HepG2 (cell line): ENCODE results near the gene ZNF184. TPM values are rescaled to one million over a fixed set of nuclear protein-coding genes. Genes with fewer than 3 reads are reported as not detected.
A peak's percentile ranks its signal among the peaks of the same experiment; 100 is the strongest.

Experiments used
- ARID5B ChIP-seq: IDR thresholded peaks from 2 replicates; pipeline ENCODE4 v1.4.0; 2020; ENCODE audit warnings: mild to moderate bottlenecking, missing genetic modification reagents
- ATF7-NPFF ChIP-seq: sonication (generic); formaldehyde crosslinking; IDR thresholded peaks from 2 replicates; pipeline ENCODE4 v1.8.1; 2023; ENCODE audit warnings: mild to moderate bottlenecking, low read depth, missing genetic modification reagents, moderate library complexity
- E2F1 ChIP-seq: sonication (generic); formaldehyde crosslinking; IDR thresholded peaks from 2 replicates; pipeline ENCODE4 v1.5.0; 2020; ENCODE audit warnings: missing genetic modification reagents
- IRF1 ChIP-seq: sonication (generic); formaldehyde crosslinking; IDR thresholded peaks from 2 replicates; pipeline ENCODE4 v1.4.0; 2020; ENCODE audit warnings: low read depth, mild to moderate bottlenecking, missing genetic modification reagents
- LCORL ChIP-seq, 2 experiments: fragments of 450-650 bp in 1 of 2; sonication (generic) in 1 of 2; formaldehyde crosslinking in 1 of 2; IDR thresholded peaks; 2 replicates each; pipeline versions ENCODE4 v1.5.0 to v1.6.1; 2017 to 2020; ENCODE audit warnings: antibody characterized with exemption in 1 of 2, missing genetic modification reagents in 1 of 2
- PHF20 ChIP-seq: sonication (generic); formaldehyde crosslinking; IDR thresholded peaks from 2 replicates; pipeline ENCODE4 v1.5.0; 2020; ENCODE audit warnings: mild to moderate bottlenecking, missing genetic modification reagents
- PRDM15 ChIP-seq: sonication (generic); formaldehyde crosslinking; IDR thresholded peaks from 2 replicates; pipeline ENCODE4 v1.4.0; 2020; ENCODE audit warnings: missing genetic modification reagents
- SKI ChIP-seq: fragments of 450-650 bp; IDR thresholded peaks from one replicate; pipeline ENCODE4 v1.6.1; 2018; ENCODE audit warnings: mild to moderate bottlenecking; ENCODE audit not compliant: partially characterized antibody
- ZBTB26 ChIP-seq: IDR thresholded peaks from 2 replicates; pipeline ENCODE4 v1.6.1; 2016; ENCODE audit warnings: missing compliant biosample characterization, missing genetic modification reagents, borderline replicate concordance
- ZKSCAN1 ChIP-seq: fragments of 150-350 bp; IDR thresholded peaks from 2 replicates; pipeline ENCODE4 v1.6.1; 2014; ENCODE audit warnings: low read length
- ZNF10 ChIP-seq: sonication (generic); formaldehyde crosslinking; IDR thresholded peaks from 2 replicates; pipeline ENCODE4 v1.4.0; 2020; ENCODE audit warnings: mild to moderate bottlenecking, low read depth, missing genetic modification reagents, borderline replicate concordance
- ZNF124 ChIP-seq: sonication (generic); formaldehyde crosslinking; IDR thresholded peaks from 2 replicates; pipeline ENCODE4 v1.4.0; 2020; ENCODE audit warnings: missing genetic modification reagents
- ZNF382 ChIP-seq: sonication (generic); formaldehyde crosslinking; IDR thresholded peaks from 2 replicates; pipeline ENCODE4 v1.5.0; 2020; ENCODE audit warnings: missing genetic modification reagents, mild to moderate bottlenecking, borderline replicate concordance
- ZNF558 ChIP-seq: sonication (generic); formaldehyde crosslinking; IDR thresholded peaks from 2 replicates; pipeline ENCODE4 v1.9.0; 2022; ENCODE audit warnings: mild to moderate bottlenecking, missing genetic modification reagents, borderline replicate concordance
- ZNF782 ChIP-seq: sonication (generic); formaldehyde crosslinking; IDR thresholded peaks from 2 replicates; pipeline ENCODE4 v1.4.0; 2020; ENCODE audit warnings: missing genetic modification reagents, mild to moderate bottlenecking, borderline replicate concordance
- ZSCAN12 ChIP-seq: sonication (generic); formaldehyde crosslinking; IDR thresholded peaks from 2 replicates; pipeline ENCODE4 v1.9.0; 2021; ENCODE audit warnings: mild to moderate bottlenecking, missing genetic modification reagents
- polyA plus RNA-seq, 8 experiments: library from polyadenylated mRNA; depleted of rRNA in 3 of 8; stranded (reverse) in 7 of 8; unstranded in 1 of 8; fragments of >200 nt; fragmentation: Illumina TruSeq in 4 of 8; extraction: Trizol in 4 of 8; gene quantifications; 2 replicates each; pipeline versions ENCODE4 v1.2.1 to v1.2.3, GENCODE V29; 2011 to 2016; ENCODE audit warnings: low read depth in 4 of 8, missing spikeins in 1 of 8, mixed read lengths in 1 of 8; ENCODE audit not compliant: insufficient read depth in 1 of 8
- total RNA-seq, 5 experiments: library from RNA; depleted of rRNA; stranded (reverse); fragments of >200 nt; fragmentation: Illumina TruSeq; extraction: Trizol; gene quantifications; 2 replicates each; pipeline ENCODE4 v1.2.3, GENCODE V29; 2016; ENCODE audit warnings: low read depth in 1 of 5

Gene ZNF184
- total and polyA plus RNA-seq, 2 of the 13 experiments (the other 11 are each of a cell fraction or from before 2014, with no cell fraction given): 2.1 to 10.1 TPM

- no peak for TF ChIP-seq ZBTB26 (CRISPR knock-in tag)
- peak; percentile 42; the same call in 1 of the 2 replicates for TF ChIP-seq E2F1
- TF ChIP-seq LCORL (IDR thresholded peaks at IDR 0.05): no peak
- no peak for TF ChIP-seq LCORL (CRISPR knock-in tag; IDR thresholded peaks at IDR 0.05)
- TF ChIP-seq SKI: peak; percentile 27
- TF ChIP-seq ZNF124 (CRISPR knock-in tag): peak; percentile 92
- peak; percentile 66 for TF ChIP-seq ARID5B (CRISPR knock-in tag)
- TF ChIP-seq PRDM15 (CRISPR knock-in tag): no peak
- TF ChIP-seq ZNF782 (CRISPR knock-in tag): 0 out of 2 replicates have a peak, but pooled peaks have one; percentile 0
- TF ChIP-seq PHF20: no peak
- TF ChIP-seq ATF7-NPFF (CRISPR knock-in tag): no peak
- peak; percentile 36; the same call in 1 of the 2 replicates for TF ChIP-seq ZSCAN12 (CRISPR knock-in tag)
- TF ChIP-seq ZNF10: no peak
- no peak; the same call in 1 of the 2 replicates for TF ChIP-seq IRF1
- TF ChIP-seq ZNF382 (CRISPR knock-in tag): no peak
- no peak for TF ChIP-seq ZKSCAN1
- no peak for TF ChIP-seq ZNF558 (CRISPR knock-in tag)
Measured at GRCh38 chr6:27478706-27479318, 5.9 kb upstream of the ZNF184 start (continued).
